Thyroid gland (tissue), 4 donors: ENCODE measurements around the gene NEDD4L.

Experiments used
- POLR2A ChIP-seq, 2 donors: fragments of 450-650 bp; IDR thresholded peaks; one replicate each; pipeline ENCODE4 v1.6.1; 2017; ENCODE audit warnings: antibody characterized with exemption in 2 of 2, mild to moderate bottlenecking in 2 of 2, moderate library complexity in 1 of 2
- TF ChIP-seq, protein P1 (sequence below), 6 experiments: fragments of 200-600 bp in 3 of 6; fragments of 450-650 bp in 3 of 6; sonication (generic) in 3 of 6; IDR thresholded peaks; one replicate each; pipeline ENCODE4 v1.5.1; 2016 to 2019; ENCODE audit warnings: antibody characterized with exemption in 6 of 6, mild to moderate bottlenecking in 2 of 6, inconsistent platforms in 1 of 6, moderate library complexity in 1 of 6

- TF ChIP-seq POLR2A (IDR thresholded peaks at IDR 0.05), result no peak
- TF ChIP-seq, protein P1, sequence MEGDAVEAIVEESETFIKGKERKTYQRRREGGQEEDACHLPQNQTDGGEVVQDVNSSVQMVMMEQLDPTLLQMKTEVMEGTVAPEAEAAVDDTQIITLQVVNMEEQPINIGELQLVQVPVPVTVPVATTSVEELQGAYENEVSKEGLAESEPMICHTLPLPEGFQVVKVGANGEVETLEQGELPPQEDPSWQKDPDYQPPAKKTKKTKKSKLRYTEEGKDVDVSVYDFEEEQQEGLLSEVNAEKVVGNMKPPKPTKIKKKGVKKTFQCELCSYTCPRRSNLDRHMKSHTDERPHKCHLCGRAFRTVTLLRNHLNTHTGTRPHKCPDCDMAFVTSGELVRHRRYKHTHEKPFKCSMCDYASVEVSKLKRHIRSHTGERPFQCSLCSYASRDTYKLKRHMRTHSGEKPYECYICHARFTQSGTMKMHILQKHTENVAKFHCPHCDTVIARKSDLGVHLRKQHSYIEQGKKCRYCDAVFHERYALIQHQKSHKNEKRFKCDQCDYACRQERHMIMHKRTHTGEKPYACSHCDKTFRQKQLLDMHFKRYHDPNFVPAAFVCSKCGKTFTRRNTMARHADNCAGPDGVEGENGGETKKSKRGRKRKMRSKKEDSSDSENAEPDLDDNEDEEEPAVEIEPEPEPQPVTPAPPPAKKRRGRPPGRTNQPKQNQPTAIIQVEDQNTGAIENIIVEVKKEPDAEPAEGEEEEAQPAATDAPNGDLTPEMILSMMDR (IDR thresholded peaks at IDR 0.05), result no peak
Observed at GRCh38 chr18:58316396-58317342, 272.6 kb downstream of the NEDD4L start.
